ENCODE measurements around the gene TMEM253. TPM values are rescaled to one million over a fixed set of nuclear protein-coding genes. Genes with fewer than 3 reads are reported as not detected.

TMEM253 gene
- total RNA-seq, 1 donor from 2014 or later, result not detected

- intact Hi-C loops (cut with micrococcal nuclease), result no loop called here
Observed at GRCh38 chr14:21149641-21150367, 48.9 kb downstream of the TMEM253 start.

Other genes with a start within 250 kb of the TMEM253 start
- not detected in 2 replicates for gene RNASE3, start 209.7 kb upstream of the TMEM253 start, total RNA-seq
- not detected in 2 replicates for gene RNASE2, start 145.6 kb upstream of the TMEM253 start, total RNA-seq
- gene METTL17, start 111.1 kb upstream of the TMEM253 start, total RNA-seq, result 90.7 and 96.3 TPM in 2 replicates
- 0.24 and 0.39 TPM in 2 replicates for gene SLC39A2, start 101.8 kb upstream of the TMEM253 start, total RNA-seq
- gene NDRG2, start 76.0 kb upstream of the TMEM253 start, total RNA-seq, result 2.6 and 4.6 TPM in 2 replicates
- gene TPPP2, start 70.8 kb upstream of the TMEM253 start, total RNA-seq, result not detected in 2 replicates
- not detected in 2 replicates for gene RNASE13, start 66.3 kb upstream of the TMEM253 start, total RNA-seq
- not detected in 2 replicates for gene RNASE7, start 58.7 kb upstream of the TMEM253 start, total RNA-seq
- not detected in 2 replicates for gene RNASE8, start 43.2 kb upstream of the TMEM253 start, total RNA-seq
- gene ARHGEF40, start 30.8 kb upstream of the TMEM253 start, total RNA-seq, result not detected in 2 replicates
- 4.9 and 6.6 TPM in 2 replicates for gene ZNF219, start 2.4 kb upstream of the TMEM253 start, total RNA-seq
- not detected in 2 replicates for gene OR5AU1, start 55.0 kb downstream of the TMEM253 start, total RNA-seq
- gene HNRNPC, start 168.4 kb downstream of the TMEM253 start, total RNA-seq, result 713 and 715 TPM in 2 replicates
- not detected in 2 replicates for gene RPGRIP1, start 179.0 kb downstream of the TMEM253 start, total RNA-seq

Measured in T-helper 1 cell treated with Interleukin-12 subunit alpha and Interleukin-12 subunit beta and Interleukin-4 antibody, amounts not matched to agents 30 ng/mL and 1 ng/mL, for 36 hours (primary cell).